Fibroblast of skin of back (primary cell): ENCODE results near the gene NDUFB7.
"Not testable (repeated sequence)": the region's sequence is repeated elsewhere in the genome, so short reads cannot be mapped to it uniquely, and the experiment has no call there.

Source experiments
- DNase-seq: peaks from one replicate; pipeline ENCODE4 v3.0.0-alpha.2; 2013

The NDUFB7 gene

GRCh38 chr19:14570864-14571527, 870 bp downstream of the NDUFB7 start:
- DNase-seq, result no peak

GRCh38 chr19:14567079-14567478, 4.8 kb downstream of the NDUFB7 start:
- DNase-seq, result no peak

- DNase-seq, result no peak
Observed at GRCh38 chr19:14566712-14567077, 5.2 kb downstream of the NDUFB7 start.

DNA sequence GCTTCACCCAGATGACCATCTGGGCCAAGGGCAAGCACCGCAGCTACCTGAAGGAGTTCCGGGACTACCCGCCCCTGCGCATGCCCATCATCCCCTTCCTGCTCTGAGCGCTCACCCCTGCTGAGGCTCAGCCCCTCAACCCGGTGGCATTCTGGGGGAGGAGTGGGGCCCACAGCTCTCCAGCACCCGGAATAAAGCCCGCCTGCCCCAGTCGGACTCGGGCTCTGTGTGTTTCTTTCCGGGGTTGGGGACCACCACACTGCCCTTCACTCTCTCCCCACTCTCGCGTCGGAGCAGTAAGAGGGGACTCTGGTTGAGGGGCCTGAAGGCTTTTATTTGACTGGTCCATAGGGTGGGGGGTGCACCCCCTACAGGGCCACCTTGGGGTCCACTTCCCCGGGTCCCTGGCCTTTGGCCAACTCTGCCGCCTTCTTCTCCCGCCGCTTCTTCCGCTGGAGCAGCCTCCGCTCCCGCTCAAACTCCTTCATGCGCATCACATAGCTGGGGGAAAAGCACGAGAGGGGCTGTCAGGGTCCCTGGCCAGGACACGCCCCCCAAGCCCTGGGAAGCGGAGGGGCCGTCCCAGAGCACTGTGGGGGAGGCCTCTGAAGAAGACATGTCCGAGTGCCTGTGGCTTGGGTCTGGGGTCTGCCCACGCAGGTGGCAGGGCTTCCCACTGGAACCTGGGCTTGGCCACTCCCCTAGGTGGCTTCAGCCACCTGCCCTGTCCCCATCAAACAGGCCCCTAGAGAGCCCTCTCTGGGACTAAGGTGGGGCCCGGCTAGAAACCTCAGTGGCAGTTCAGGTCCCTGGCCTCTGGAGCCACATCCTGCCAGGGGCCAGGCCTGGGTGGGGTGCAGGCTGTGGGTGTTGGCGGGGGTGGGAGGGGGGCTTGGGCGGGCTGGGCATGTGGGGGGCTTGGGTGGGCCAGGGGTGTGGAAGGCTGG, 5.8 kb downstream of the NDUFB7 start:
- no peak for DNase-seq

DNA sequence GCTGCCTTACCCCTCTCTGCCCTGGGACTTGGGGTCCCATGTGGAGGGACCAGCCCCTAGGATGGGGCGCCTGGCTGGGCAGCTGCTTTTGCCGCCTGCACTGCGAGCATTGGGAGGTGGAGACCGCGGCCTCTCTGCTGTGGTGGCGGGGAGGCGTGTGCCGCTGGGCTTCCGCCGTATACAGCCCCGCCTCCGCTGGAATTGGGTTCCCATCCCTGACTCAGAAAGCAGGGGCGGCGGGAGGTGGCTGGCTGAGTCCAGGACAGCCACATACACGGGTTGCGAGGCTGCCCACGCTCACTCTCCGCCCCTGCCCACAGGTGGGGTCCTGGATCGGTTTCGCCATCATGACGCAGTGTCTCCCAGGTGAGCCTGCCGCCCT, 6.6 kb downstream of the NDUFB7 start:
- no peak for DNase-seq

GRCh38 chr19:14564652-14565297, 7.1 kb downstream of the NDUFB7 start:
- DNase-seq, result not testable (repeated sequence)

DNA sequence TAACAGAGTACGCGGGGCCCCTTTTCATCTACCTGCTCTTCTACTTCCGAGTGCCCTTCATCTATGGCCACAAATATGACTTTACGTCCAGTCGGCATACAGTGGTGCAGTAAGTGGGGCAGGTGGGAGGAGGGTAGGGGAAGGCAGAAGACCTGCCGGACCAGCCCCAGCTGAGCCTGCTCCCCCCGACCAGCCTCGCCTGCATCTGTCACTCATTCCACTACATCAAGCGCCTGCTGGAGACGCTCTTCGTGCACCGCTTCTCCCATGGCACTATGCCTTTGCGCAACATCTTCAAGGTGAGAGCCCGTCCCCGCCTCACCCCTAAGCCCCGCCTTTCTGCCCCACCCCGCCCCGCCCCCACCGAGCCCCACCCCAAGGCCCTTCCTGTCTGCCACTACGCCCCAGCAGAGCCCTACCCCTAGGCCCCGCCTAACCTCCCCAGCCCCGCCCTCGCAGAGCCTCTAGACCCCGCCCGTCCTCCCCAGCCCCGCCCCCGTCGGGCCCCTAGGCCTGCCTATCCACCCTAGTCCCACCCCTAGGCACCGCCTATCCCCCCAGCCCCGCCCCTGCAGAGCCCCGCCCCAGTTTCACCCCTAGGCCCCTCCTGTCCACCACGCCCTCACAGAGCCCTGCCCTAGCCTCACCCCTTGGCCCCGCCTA, 7.7 kb downstream of the NDUFB7 start:
- peak; percentile 21 for DNase-seq

DNA sequence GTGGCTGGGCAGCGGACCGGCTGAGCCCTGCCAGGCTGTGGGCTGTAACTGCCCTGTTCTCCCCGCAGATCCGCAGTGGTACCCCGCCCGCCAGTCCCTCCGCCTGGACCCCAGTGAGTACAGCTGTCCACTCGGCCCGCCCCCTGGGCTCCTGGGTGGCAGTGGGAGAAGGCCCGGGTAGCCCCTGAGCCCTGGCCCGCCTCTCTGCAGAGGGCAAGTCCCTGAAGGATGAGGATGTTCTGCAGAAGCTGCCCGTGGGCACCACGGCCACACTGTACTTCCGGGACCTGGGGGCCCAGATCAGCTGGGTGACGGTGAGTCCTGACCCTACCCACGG, 8.3 kb downstream of the NDUFB7 start:
- DNase-seq, result no peak

GRCh38 chr19:14562660-14563589, 8.9 kb downstream of the NDUFB7 start:
- DNase-seq, result no peak

DNA sequence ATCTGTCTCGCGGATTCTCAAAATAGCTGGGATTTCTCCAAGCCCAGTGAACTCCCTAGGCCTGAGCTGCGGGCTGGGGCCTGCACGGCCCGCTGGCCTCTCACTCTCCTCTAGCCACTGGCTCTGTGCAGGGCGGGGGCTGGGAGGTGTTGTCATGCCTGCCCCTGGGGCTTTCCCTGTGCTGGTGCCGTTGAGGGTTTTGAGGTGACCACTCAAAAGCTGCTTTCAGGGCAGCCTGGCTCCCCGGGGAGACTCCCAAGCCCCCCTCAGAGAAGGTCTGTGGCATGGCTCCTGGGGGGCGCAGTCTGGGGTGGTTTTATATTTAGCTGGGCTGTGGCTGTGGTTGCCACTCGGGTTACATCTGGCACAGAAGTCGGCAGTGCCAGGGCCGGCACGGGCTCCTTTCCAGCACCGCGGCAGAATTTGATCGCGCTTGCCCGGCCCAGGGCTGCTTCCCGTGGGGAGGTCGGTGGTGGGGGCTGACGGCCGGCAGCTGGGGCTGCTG, 10.0 kb downstream of the NDUFB7 start:
- DNase-seq, result no peak

GRCh38 chr19:14561249-14561648, 10.6 kb downstream of the NDUFB7 start:
- DNase-seq, result no peak

DNA sequence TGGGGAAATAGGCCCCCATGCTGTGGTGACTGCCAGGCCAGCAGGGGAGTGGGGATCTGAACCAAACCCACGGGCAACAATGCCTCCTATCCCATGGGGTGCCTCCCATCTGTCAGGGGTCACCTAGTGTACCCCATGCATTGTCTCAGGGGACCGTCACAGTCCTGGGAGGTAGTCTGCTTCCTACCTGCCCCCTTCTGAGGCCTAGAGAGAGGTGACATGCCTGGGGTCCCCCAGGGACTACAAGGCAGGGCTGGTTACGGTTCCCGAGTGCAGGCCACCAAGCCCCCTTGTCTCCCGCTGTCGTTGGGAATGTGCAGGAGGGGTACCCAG, 11.1 kb downstream of the NDUFB7 start:
- DNase-seq, result no peak

DNA sequence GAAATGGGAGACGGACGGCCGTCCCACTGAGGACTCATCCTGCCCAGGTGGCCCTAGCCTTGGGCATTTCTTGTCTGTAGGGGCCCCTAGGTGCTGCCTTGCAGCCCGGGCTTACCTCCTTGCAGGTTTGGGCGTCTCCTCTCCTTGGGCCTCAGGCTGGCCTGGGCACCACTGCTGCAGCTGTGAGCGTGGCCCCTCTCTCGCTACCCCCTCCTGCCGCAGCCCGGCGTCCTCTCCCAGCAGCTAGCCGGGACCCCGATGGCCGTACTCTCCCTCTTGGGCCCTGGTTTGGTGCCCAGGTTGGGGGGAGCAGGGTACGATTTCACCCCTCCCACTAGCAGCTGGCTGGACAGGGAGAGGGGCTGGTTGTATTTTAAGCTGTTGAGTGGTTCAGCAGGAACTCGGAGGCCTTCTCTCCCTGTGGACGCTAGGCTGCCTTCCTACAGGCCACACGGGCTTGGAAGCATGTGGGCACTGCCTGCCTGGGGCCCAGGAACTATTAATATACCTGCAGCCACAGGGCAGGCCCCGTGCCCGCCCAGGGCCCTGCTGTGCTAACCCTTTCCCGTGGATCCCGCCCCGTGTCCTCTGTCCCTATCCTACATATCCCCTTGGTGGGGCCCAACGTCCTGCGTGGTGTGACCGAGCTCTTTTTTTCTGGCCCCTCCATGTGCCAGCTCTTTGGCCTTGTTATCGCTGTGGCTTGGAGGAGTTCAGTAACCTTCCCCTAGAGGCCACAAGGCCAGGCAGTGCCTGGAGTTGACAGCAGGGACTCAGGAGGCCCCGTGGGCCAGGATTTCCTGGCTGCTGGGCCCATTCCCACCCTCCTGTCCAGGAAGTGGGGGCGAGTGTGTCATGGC, 11.7 kb downstream of the NDUFB7 start:
- no peak for DNase-seq

- no peak for DNase-seq
Observed at GRCh38 chr19:14558370-14559066, 13.3 kb downstream of the NDUFB7 start.

DNA sequence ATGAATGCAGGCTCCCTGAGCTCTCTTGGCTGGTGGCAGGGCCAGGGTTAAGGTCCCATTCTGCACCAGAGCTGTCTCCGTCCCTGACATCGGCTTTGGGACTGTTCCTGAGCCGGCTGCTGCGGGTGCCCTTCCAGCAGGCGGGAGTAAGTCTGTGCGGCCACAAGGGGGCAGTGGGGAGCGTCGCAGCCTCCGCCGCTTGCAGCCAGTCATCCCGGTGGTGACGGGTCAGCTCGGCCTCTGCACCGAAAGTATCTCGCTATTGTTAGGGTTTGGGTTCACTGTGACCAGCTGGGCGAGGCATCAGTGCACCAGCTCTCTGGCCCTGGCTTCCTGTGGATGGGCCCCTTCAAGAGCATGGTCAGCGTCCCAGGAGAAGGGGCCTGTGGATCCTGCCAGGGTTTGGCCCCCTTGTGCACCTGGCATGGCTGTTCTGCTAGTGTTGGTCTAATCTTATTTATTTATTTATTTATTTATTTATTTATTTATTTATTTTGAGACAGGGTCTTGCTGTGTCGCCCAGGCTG, 15.1 kb downstream of the NDUFB7 start:
- DNase-seq, result peak; percentile 63

DNA sequence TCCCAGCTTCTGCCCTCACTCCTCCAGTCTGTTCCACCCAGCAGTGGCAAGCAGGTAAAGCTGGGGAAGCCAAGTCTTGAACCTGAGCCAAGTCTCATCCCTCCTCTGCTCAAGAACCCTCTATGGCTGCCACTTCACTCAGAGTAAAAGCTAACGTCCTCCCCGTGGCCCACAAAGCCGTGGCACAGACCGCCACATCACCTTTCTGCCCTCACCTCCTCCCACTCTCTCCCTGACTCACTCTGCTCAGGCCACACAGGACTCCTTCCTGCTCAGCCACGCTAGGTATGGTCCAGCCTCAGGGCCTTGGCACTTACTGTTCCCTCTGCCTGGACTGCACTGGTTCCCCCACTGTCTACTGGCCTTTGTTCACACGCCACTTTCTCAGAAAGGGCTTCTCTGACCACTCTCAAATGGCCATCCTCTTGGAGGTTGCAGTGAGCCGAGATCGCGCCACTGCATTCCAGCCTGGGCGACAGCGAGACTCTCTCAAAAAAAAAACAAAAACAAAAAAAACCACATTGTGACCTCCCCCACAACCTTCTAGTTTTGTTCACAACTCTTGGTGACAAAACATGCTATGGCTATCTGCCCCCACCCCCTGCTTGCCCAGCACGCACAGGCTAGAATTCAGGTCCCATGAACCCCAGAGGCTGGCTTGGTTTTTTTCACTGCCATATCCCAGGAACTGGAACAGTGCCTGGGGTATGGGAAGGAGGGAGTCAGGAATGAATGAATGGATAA, 15.8 kb downstream of the NDUFB7 start:
- DNase-seq, result peak; percentile 26

DNA sequence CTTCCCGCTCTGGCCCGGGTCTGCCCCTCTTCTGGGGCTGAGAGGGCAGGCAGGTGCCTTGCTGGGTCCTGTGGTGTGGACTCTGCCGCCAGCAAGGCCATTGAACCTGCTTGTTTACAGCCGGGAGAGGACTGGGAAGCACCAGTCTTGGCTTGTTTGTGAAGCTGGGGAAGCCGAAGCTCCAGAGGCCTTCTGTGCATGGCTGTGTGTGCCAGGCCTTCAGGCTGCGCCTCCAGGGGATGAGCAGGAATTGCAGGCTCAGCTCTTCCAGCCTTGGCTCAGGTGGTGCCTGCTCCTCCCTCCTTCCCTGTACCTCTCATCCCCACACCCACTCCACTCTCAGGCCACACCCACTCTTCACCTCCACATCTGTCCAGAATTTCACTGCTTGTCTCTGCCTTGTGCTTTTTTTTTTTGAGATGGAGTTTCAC, 17.5 kb downstream of the NDUFB7 start:
- no peak for DNase-seq

DNA sequence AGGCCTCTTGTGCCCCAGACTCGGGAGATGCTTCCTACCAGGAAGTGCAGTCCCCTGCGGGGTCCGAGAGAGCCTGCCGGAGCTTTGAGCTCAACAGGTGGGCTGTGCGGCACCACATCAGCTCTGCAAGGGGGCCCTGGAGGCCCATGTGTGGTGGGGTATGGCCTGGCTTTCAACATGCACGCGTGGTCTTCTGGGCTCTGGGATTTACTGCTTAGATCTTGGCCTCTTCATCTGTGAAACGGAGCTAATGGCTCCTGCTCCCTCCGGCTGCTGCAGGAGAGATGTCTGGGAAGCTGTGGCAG, 18.0 kb downstream of the NDUFB7 start:
- no peak for DNase-seq
